ENCODE data around the gene CAMKMT. TPM values are rescaled to one million over a fixed set of nuclear protein-coding genes. Genes with fewer than 3 reads are reported as not detected.

Gene CAMKMT
- total RNA-seq, 6 donors from 2014 or later = 7.7 to 17.8 (median 12.2) TPM

GRCh38 chr2:44464437-44464836 lies 102.7 kb downstream of the CAMKMT start:
- H3K4me1 ChIP-seq = no peaks in the 10 kb centered on the region
- DNase-seq (no peak), ATAC-seq (ENCODE audit: low FRiP score in 2 of 2) (no peak)
- H3K9me3 ChIP-seq = peaks cover 0 to 3% (median 0%) of the 10 kb centered on the region in 4 donors
- no peaks in the 10 kb centered on the region for H3K27me3 ChIP-seq
- WGBS, 2 donors = 96 to 100% methylated on average over 1 of the region's 1 CpG
- H3K4me3 ChIP-seq = no peak overlapping the region
- no peaks in the 10 kb centered on the region for H3K36me3 ChIP-seq
- no peak overlapping the region for H3K27ac ChIP-seq
- TF ChIP-seq EP300 (IDR thresholded peaks at IDR 0.05) (no peak), POLR2A (IDR thresholded peaks at IDR 0.05) (no peak), POLR2AphosphoS5 (IDR thresholded peaks at IDR 0.05) (no peak), CTCF (IDR thresholded peaks at IDR 0.05) (no peak)

GRCh38 chr2:44470151-44470550 lies 108.4 kb downstream of the CAMKMT start:
- no peaks in the 10 kb centered on the region for H3K9me3 ChIP-seq
- H3K27ac ChIP-seq = no peak overlapping the region
- no peaks in the 10 kb centered on the region for H3K4me1 ChIP-seq
- no peaks in the 10 kb centered on the region for H3K27me3 ChIP-seq
- DNase-seq (no peak), ATAC-seq (ENCODE audit: low FRiP score in 2 of 2) (no peak)
- no peaks in the 10 kb centered on the region for H3K36me3 ChIP-seq
- H3K4me3 ChIP-seq = no peak overlapping the region
- TF ChIP-seq CTCF (IDR thresholded peaks at IDR 0.05) (no peak), POLR2AphosphoS5 (IDR thresholded peaks at IDR 0.05) (no peak), POLR2A (IDR thresholded peaks at IDR 0.05) (no peak), EP300 (IDR thresholded peaks at IDR 0.05) (no peak)

GRCh38 chr2:44477657-44478414 lies 116.1 kb downstream of the CAMKMT start:
- Histone ChIP-seq H3K9me3 (no peaks in the 10 kb centered on the region), H3K4me3 (no peak overlapping the region), H3K4me1 (peaks cover 0 to 5% (median 0%) of the 10 kb centered on the region in 4 donors), H3K36me3 (no peaks in the 10 kb centered on the region), H3K27ac (no peak overlapping the region), H3K27me3 (no peaks in the 10 kb centered on the region)
- 93 to 98% methylated on average over 3 of the region's 3 CpGs for WGBS, 2 donors
- ATAC-seq (ENCODE audit: low FRiP score in 2 of 2) (no peak), DNase-seq (no peak)
- TF ChIP-seq POLR2AphosphoS5 (IDR thresholded peaks at IDR 0.05) (no peak), POLR2A (IDR thresholded peaks at IDR 0.05) (no peak), CTCF (IDR thresholded peaks at IDR 0.05) (no peak), EP300 (IDR thresholded peaks at IDR 0.05) (no peak)

GRCh38 chr2:44479127-44479887 lies 117.6 kb downstream of the CAMKMT start:
- H3K27ac ChIP-seq = no peak overlapping the region
- no peaks in the 10 kb centered on the region for H3K27me3 ChIP-seq
- H3K4me3 ChIP-seq = no peak overlapping the region
- ATAC-seq (ENCODE audit: low FRiP score in 2 of 2) (peak; percentile 83 to 96), DNase-seq (no peak)
- peak; percentile 88 to 98 (median 93) for TF ChIP-seq CTCF (IDR thresholded peaks at IDR 0.05)
- TF ChIP-seq EP300 (IDR thresholded peaks at IDR 0.05) = no peak
- 21 to 22% methylated on average over 5 of the region's 5 CpGs for WGBS, 2 donors
- H3K36me3 ChIP-seq = no peaks in the 10 kb centered on the region
- H3K9me3 ChIP-seq = no peaks in the 10 kb centered on the region
- H3K4me1 ChIP-seq = peaks cover 0 to 5% (median 0%) of the 10 kb centered on the region in 4 donors
